A549 treated with Mapracorat at 1 μM for 4 hours (cell line): ENCODE measurements around the gene MMP13. TPM values are rescaled to one million over a fixed set of nuclear protein-coding genes. Genes with fewer than 3 reads are reported as not detected.

Experiments
- total RNA-seq: library from RNA; stranded (reverse); fragments of 200-300 nt; extraction: Qiagen RNA extraction; gene quantifications from 5 replicates; pipeline ENCODE4 v1.2.3, GENCODE V29; 2022

The MMP13 gene
- not detected in 5 replicates for total RNA-seq

DNA sequence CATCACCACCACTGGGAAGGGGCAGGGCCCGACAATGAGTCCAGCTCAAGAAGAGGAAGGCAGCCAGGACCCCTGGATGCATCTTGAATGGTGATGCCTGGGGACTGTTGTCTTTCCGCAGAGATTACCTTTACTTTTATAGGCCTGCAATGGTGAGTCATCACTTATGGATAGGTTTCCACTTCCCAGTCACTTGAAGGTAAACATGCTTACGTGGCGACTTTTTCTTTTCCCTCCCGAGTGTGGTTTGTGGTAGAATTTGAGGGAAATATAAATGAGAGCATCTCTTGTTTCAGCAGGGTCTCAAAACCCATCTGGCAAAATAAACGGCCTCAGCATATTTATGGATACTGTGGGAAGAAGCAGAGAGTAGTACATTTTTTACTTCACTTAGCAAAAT lies at the start of gene MMP13:
Gene MMP13 (minus strand): TSS at position 109 of the 400 bp plus-strand sequence. CDS start 27 bp downstream, at position 82.

Other genes starting within 250 kb of the MMP13 start
- gene MMP27, start 250.0 kb downstream of the MMP13 start, total RNA-seq: not detected in 5 replicates
- not detected in 5 replicates for gene MMP8, start 230.8 kb downstream of the MMP13 start, total RNA-seq
- gene MMP10, start 175.1 kb downstream of the MMP13 start, total RNA-seq: 0.60 to 1.1 TPM (median 0.91 TPM) in 5 replicates
- gene MMP1, start 157.6 kb downstream of the MMP13 start, total RNA-seq: 0.42 to 1.1 TPM (median 0.79 TPM) in 5 replicates
- gene MMP3, start 112.1 kb downstream of the MMP13 start, total RNA-seq: 0.13 to 0.48 TPM in 2 of 5 replicates, not detected in the others
- gene MMP12, start 80.8 kb downstream of the MMP13 start, total RNA-seq: 0.07 to 0.11 TPM (median 0.10 TPM) in 4 of 5 replicates, not detected in the other
- gene DCUN1D5, start 136.4 kb upstream of the MMP13 start, total RNA-seq: 59.8 to 67.3 TPM (median 63.2 TPM) in 5 replicates
- gene DYNC2H1, start 153.7 kb upstream of the MMP13 start, total RNA-seq: 5.3 to 6.7 TPM (median 6.2 TPM) in 5 replicates